GM19328 (cell line): ENCODE data around the gene AADAC.
"Not testable (repeated sequence)": the region's sequence is repeated elsewhere in the genome, so short reads cannot be mapped to it uniquely, and the experiment has no call there.

ENCODE experiments used
- ATAC-seq: cut with Tn5 transposase; IDR thresholded peaks from one replicate; pipeline ENCODE4 v1.9.1; 2021; ENCODE audit warnings: mild to moderate bottlenecking, moderate library complexity; ENCODE audit not compliant: unreplicated experiment

The AADAC gene, protein sequence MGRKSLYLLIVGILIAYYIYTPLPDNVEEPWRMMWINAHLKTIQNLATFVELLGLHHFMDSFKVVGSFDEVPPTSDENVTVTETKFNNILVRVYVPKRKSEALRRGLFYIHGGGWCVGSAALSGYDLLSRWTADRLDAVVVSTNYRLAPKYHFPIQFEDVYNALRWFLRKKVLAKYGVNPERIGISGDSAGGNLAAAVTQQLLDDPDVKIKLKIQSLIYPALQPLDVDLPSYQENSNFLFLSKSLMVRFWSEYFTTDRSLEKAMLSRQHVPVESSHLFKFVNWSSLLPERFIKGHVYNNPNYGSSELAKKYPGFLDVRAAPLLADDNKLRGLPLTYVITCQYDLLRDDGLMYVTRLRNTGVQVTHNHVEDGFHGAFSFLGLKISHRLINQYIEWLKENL

DNA sequence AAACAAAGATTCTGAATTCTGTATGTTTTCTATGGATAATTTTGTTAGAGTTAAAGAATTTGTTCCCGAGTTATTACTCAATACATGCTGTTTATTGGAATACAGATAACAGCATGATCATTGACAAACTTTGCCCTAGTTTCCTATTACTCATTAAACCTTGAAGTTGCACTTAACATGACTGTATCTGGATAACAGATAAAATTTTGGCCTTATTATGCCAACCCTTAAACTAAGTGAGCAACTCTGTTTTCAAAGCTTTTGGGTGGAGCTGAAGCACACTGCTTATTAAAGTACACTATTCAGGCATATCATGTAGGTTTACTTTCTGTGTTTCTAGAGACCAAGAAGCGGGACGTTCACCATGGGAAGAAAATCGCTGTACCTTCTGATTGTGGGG lies at the start of gene AADAC:
AADAC (plus strand) TSS at position 318 of the 400 bp plus-strand sequence; CDS start at position 365, 47 bp downstream.
- ATAC-seq = no peak

DNA sequence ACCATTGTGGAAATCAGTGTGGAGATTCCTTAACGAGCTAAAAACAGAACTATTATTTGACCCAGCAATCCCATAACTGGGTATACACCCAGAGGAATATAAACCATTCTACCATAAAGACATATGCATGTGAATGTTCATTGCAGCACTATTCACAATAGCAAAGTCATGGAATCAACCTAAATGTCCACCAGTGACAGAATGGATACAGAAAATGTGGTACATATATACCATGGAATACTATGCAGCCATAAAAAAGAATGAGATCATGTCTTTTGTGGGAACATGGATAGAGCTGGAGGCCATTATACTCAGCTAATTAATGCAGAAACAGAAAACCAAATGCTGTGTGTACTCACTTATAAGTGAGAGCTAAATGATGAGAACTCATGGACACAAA lies 49.2 kb upstream of the AADAC start:
- ATAC-seq = not testable (repeated sequence)

DNA sequence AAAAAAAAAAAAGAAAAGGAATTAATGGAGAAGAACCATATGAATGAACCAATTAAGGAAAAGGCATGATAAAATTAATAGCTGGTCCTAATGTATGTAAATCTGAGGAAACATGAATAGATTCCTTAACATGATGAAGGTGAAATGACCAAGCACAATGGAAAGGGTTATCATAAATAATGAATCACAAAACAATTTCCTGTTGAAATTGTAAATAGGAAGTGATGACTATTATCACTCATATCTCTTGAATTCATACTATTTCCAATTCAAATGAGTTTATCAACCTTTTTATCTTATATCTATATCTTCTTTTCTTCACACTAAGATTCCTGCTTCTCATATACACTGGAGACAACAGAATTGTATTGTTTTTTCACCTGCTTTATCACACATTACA lies 48.2 kb upstream of the AADAC start:
- ATAC-seq = no peak

DNA sequence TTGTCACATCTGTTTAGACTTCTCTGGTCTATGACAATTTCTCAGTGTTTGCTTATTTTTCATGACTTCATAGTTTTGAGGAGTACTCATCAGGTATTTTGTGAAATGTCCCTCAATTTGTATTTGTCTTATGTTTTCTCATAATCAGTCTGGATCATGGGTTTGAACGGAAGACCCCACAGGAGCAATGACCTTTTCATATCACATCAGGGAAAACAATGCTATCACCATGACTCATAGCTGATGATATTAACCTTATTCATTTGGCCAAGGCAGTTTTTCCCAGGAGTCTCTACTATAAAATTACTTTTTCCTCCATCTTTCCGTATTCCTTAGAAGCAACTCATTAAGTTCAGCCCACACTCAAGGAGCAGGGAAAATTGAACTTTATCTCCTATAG lies 47.5 kb upstream of the AADAC start:
- no peak for ATAC-seq

DNA sequence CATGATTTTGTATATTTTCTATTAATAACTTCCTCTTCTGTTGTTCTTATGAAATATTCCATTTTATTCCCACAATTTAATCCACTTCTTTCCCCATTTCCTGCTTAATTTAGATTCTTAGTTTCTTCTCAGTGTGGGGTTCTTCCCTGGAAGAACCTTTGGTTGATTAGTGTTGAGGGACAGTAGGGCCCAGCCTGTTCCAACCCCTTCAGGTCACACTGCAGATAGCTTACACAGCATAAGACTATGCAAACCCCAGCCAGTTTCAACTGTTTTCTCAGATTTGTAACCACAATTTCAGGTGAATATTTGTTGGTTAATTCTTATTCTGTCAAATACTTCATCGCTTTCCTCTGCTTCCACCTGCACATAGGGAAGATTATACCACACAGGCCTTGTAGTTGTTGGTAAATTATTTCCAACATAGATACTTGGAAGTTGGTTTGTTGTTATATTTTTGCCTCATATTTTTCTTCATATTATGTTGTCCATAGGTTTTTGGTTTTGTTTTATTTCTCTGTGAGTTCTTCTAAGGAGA lies 45.5 kb upstream of the AADAC start:
- no peak for ATAC-seq

DNA sequence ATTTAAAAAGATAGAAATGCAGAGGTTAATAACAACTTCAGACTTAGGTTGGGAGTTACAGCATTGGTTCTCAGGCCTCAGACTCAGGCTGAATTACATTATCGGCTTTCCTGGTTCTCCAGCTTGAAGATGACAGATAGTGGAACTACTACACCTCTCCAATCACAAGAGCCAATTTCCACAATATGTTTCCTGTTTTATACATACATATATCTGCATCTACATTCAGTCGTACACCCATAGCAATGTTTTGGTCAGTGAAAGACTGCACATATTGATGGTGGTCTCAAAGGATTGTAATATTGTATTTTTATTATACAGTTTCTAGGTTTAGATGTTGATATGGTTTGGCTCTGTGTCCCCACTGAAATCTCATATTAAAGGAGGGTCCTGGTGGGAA lies 44.7 kb upstream of the AADAC start:
- no peak for ATAC-seq

DNA sequence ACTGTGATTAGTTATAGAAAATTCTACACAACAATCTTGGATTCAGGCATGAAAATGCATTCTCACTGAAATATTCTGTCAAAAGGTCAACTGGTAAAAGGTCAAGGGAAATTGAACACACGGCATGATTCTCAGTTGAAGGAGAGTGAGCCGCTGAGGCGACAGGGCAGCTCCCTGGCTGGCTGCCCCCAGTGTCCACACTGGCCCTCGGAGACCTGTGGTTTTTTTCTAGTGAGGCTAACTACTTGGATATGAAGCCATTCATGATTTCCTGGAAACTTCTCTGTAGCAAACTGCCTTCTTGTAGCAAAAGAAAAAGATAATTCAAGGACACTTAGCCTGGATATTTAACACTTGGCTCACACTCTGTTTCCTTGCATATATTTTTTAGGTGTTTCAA lies 43.0 kb upstream of the AADAC start:
- ATAC-seq = no peak

DNA sequence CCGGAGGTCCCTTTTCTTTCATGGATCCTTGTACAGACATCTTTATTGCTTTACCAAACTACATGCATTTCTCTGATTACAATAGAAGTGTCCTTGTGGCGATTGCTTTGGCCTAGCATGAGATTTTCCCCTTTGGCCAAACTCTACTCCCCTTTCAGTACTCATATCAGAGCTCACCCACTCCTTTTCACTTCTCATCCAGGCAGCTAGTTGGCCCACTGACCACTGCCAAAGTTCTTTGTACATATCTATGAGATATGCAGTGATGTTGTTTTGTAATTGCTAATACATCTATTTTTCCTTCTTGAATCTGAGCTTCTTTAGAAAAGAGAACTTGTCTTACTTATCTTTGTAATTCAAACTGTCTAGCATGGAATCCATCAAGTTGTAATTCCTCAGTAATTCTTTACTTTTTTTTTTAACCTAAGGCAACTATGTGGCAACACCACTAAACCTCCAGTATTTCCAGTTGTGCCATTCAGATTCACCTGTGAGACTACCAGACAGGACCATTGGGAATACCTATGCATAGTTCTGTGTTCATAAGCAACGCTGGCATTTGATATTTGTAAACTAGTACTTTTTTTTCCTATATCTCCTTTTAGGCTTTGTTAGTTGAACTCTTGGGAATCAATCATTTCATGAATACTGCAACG lies 41.0 kb upstream of the AADAC start:
- no peak for ATAC-seq

DNA sequence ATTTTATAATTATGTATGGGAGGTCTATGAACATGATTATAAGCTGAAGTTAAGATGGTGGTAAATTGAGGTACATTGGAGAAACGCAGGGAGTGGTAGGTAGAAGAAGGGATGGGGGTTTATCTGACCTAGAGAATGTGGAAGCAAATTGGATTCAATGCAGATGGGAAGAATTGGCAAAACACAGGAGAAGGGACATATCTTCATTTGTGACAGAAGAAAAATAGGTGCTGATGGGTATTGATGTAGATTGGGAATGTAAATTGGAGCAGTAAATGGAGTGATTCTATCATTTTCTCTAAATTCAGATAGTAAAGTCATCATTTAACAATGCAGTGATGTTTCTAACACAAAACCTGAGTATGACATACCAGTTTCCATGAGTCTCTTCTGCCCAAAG lies 39.7 kb upstream of the AADAC start:
- ATAC-seq = no peak

DNA sequence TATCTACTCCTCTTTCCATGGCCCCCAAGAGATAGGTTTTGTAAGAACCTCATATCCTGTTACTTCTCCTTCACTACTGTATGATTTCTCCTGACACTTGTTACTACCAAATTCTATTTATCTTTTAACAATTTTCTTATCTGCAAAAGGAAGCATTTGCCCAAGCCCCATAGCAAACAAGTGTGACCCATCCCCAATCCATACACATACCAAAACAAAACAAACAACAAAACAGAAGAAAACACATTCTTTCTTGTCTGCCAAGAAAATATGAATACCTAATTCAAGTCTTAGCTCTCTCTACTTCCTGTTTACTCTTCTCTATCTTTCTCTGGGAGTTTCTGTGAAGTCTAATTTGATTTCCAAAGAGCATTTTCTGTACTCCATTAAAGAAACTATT lies 39.0 kb upstream of the AADAC start:
- no peak for ATAC-seq

DNA sequence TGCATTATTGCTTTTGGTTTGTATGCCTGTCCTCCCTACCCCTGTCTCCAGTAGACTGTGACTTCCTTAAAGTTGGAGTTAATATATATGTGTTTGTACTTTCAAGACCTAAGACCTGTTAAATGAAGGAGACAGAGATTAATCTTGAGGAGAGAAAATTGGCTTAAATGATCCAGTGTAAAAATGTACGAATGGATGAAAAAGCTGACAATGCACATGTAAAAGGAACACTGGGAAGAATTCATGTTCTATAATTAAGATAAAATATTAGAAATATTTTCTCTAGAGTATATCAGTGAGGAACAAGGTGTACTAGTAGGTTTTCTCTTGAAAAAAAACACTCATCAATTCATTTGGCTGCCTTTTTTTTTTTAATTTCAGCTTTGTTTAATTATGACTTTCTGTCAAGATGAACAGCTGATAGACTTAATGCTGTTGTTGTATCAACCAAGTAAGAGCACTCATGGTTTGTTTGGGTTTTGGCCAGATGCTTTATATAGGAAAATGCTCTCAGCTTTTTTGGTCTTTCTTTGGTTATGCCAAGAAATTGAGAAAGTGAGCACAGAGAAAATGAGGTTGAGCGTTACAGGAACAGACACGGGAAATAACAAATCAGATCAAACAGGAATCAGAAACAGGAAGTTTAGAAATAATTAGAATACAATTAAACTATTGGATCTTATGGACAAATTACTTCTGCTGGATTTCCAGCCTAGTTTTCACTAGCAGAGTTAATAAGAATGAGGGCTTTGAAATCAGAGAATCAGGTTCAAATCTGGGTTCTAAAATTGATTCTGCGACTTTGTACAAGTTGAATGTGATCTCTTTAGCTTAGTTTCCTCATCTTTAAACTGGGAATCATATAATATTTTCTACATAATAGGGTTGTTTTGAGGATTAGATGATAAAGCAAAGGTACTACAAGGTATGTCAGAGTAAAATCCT lies 38.3 kb upstream of the AADAC start:
- no peak for ATAC-seq

DNA sequence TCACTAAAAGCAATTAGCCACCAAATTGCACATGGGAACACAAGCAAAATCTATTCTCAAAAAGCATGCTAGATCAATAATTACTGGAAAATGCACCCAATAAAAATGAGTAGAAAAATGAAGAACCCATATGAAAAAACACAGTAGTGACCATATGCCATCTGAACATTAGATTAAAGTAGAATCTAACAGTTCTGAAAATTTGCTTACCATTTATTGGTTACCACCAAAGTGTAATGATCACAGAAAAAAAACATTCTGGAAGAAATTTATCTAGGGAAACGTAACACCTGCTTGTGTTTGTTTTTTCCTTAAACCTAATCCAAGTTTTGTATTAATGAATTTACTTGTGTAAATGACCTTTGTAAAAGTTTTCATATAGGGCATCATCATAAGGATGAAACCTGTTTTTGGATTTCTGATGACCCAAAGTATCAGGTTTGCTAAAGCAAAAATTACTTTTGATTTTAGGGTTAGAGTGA lies 37.6 kb upstream of the AADAC start:
- ATAC-seq = no peak

DNA sequence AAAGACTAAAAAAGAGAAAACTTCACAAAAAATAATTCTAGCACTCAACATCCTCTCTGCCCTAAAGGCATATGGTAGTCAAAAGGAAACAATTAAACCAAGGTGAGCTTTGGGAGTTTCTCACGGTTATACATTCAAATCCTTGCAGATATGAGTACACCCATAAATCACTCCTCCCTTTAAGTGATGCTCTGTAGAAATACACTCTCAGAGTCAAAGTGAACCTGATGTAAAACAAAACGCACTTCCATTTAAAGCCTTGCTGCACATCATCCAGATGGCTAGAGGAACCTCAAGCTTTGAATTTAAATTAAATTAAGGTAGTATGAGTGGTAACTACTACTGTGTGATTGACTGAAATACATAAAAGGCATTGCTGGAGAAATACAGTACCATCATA lies 36.0 kb upstream of the AADAC start:
- ATAC-seq = no peak

DNA sequence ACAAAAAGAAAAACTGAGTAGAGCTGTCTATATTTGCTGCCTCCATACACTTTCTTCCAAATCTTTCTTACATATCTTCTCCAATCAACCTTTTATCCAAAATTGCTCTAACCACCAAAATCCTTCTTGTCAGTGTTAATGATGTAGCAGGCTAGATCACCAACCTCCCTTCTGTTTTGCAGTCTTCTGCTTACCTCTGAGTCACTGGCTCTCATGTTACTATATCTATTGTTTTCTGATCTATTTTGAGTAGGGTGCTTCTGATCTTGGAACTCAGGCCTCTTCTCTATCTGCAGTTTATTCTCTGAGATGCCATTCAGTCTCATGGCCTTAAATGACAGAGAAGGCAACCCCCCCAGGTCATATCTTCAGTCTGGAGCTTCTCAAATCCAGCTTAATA lies 26.3 kb upstream of the AADAC start:
- no peak for ATAC-seq

DNA sequence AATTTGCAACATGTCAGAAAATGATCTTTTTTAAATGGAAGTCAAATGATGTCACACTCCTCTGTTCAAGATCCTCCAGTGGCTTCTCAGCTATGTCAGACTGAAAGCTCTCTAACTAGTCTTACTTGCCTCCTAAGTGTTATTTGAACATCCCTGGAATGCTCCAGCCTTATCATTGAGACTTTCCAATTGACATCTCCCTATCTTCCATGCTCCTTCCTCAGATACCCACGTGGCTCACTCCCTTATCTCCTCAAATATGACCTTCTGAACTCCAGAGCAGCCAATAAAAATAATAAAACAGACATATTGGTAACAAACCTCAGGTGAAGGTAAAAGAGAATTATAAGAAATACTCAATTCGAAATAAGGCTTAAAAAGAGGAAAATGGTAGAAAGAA lies 25.5 kb upstream of the AADAC start:
- no peak for ATAC-seq

DNA sequence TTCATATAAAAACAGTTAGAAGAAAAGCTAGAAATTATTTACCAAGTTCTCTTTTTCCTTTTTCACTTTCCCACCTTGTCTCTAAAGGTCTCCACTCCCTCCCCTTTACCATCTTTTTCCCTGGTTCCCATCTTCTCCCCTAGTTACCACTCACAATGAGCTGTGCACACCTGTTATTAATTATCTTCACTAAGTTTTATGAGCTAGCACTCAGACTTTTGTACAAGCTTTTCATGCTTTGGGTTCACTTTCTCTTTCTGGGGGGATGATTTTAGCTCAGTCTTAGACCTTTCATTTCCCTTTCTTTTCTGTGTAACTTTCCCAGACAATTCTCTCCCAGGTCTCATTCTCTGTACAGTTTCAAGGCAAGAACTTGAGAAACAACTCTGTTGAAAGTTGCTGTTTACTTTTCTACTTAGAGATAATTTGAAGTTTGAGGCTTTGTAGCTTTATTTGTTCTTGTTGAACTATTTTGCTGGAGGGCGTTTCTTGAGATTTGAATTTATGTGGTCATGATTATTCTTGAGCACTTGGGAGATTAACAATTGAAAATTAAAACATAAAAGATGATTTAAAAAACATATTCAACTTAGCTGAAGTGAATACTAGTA lies 24.0 kb upstream of the AADAC start:
- ATAC-seq = no peak

DNA sequence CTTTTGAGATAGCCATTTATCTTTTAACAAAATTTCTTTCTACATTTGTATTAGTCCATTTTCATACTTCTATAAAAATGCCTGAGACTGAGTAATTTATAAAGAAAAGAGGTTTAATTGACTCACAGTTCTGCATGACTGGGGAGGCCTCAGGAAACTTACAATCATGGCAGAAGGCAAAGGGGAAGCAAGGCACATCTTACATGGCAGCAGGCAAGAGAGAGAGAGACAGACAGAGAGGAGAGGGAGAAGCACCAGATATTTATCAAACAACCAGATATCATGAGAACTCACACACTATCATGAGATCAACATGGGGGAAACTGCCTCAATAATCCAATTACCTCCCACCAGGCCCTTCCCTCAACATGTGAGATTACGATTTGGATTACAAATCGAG lies 23.2 kb upstream of the AADAC start:
- not testable (repeated sequence) for ATAC-seq

DNA sequence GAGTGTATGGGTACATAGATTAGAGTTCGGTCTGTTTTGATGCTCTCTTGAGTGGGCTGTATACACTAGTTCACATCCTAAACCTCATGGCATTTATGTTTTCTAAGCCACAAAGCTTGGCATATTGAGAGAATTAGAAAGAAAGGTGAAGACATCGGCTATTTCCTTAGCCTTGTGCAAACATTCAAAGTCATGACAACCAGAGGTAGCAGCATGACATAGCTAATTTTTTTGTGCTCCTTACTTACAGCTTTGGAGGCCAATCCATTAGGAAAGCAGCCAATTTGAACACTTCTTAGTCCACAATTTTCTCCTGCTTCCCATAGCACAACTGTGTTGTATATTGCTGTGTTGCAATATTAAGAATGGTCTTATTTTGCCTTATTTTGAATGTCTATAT lies 21.5 kb upstream of the AADAC start:
- ATAC-seq = no peak

DNA sequence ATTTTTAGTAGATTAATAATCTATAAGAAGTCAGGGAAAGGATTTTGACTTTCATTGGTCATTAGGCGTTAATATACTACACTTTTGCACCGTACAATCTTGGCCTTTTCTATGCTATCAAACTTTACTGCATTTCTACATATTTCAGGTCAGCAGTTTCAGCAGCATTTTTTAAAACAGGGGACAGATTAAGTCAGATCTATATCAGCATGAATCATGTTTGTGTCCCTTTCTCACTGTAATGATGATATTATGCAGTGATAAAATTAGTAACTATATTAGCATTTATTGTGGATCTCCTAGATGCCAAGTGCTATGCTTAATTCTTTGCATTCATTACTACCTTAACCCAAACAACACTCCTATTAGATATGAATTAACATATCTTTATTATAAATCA lies 20.3 kb upstream of the AADAC start:
- no peak for ATAC-seq

DNA sequence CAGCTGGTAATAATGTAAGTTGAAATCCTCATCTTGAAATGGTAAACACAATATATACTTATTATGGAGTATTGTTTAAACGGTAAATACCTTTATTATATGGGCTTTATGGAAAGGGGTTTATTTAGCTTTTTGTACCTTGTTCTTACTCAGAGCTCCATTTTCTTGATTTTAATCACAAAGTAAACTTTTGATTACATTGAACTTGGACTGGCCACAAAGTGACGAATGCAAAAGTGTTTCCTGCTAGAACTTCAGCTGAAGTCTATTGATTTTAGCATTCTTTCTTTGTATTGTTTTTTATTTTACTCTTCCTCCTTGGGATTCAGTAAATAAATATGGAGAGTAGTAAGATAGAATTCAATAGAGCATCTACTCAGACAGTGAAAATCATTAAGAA lies 19.8 kb upstream of the AADAC start:
- ATAC-seq = no peak

DNA sequence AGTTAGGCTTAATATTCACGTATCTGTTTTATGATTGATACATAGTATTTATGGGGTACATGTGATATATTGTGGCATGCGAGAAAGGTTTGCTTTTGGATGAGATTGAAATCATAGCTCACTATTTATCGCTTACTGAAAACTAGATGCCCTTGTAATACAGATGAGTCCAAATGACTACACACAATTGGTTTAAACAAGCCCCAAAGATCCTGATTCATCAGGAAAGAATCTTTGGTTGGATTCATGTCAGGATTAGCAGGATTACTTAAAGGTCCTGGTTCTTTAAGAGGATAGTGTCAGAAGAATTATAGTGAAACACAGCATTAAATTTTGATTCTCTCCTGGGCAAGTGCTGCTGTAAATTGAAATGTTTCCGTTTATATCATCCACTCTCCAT lies 18.6 kb upstream of the AADAC start:
- ATAC-seq = no peak
